A673 (cell line): ENCODE measurements around the gene APOC1.

Experiments used
- EZH2 ChIP-seq: fragments of 200-600 bp; sonication (generic); IDR thresholded peaks from 2 replicates; pipeline ENCODE4 v1.6.1; 2017; ENCODE audit warnings: borderline replicate concordance, low read depth, mild to moderate bottlenecking, mixed read lengths, antibody characterized with exemption, low read length; ENCODE audit not compliant: poor library complexity, severe bottlenecking
- TF ChIP-seq, protein P1 (sequence below): fragments of 300-800, 200-600 bp; sonication (generic); conservative IDR thresholded peaks from 2 replicates; pipeline ENCODE4 v1.5.1; 2017; ENCODE audit warnings: low read depth, mild to moderate bottlenecking, antibody characterized with exemption, low read length, moderate library complexity, mixed read lengths

DNA sequence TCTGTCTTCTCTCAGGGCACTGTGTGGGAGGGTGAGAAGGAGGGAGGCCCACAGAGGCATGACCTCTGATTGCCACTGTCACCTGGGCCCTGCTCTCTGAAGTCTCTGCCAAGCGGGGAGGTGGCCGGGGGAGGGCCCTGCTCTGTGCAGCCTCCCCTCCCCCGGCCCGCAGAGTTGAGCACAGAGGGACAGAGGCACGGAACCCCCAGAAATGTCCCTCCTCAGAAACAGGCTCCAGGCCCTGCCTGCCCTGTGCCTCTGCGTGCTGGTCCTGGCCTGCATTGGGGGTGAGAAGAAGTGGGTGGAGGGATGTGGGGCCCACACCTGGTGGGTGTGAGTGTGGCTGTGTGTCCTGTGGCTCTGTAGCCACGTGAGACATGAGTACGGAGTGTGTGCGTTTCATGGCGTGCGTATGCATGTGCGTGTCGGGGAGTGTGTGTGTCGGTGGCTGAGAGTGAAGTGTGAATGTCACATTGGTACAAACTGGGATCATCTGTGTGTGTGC, 27.7 kb downstream of the APOC1 start, which contains the start of gene APOC4:
- TF ChIP-seq, protein P1, sequence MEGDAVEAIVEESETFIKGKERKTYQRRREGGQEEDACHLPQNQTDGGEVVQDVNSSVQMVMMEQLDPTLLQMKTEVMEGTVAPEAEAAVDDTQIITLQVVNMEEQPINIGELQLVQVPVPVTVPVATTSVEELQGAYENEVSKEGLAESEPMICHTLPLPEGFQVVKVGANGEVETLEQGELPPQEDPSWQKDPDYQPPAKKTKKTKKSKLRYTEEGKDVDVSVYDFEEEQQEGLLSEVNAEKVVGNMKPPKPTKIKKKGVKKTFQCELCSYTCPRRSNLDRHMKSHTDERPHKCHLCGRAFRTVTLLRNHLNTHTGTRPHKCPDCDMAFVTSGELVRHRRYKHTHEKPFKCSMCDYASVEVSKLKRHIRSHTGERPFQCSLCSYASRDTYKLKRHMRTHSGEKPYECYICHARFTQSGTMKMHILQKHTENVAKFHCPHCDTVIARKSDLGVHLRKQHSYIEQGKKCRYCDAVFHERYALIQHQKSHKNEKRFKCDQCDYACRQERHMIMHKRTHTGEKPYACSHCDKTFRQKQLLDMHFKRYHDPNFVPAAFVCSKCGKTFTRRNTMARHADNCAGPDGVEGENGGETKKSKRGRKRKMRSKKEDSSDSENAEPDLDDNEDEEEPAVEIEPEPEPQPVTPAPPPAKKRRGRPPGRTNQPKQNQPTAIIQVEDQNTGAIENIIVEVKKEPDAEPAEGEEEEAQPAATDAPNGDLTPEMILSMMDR = no peak
- TF ChIP-seq EZH2 = no peak
